Suprapubic skin (tissue), 4 donors: ENCODE results near the gene SLC2A1. TPM values are rescaled to one million over a fixed set of nuclear protein-coding genes. Genes with fewer than 3 reads are reported as not detected.

Experiments
- DNase-seq, 2 donors: peaks; one replicate each; pipeline ENCODE4 v3.0.0-alpha.2; 2019; ENCODE audit warnings: low spot score in 2 of 2
- H3K27ac ChIP-seq: fragments of 200-600 bp; sonication (generic); one replicate; pipeline ENCODE4 v1.5.1; 2019
- H3K27me3 ChIP-seq: fragments of 200-600 bp; sonication (generic); one replicate; pipeline ENCODE4 v1.5.1; 2019
- H3K36me3 ChIP-seq: fragments of 200-600 bp; sonication (generic); one replicate; pipeline ENCODE4 v1.5.1; 2019
- H3K4me1 ChIP-seq: fragments of 200-600 bp; sonication (generic); one replicate; pipeline ENCODE4 v1.5.1; 2019
- H3K4me3 ChIP-seq: fragments of 200-600 bp; sonication (generic); one replicate; pipeline ENCODE4 v1.5.1; 2019; ENCODE audit warnings: mild to moderate bottlenecking
- H3K9me3 ChIP-seq: fragments of 200-600 bp; sonication (generic); one replicate; pipeline ENCODE4 v1.5.1; 2019
- EP300 ChIP-seq: sonication (generic); formaldehyde crosslinking; IDR thresholded peaks from one replicate; pipeline ENCODE4 v1.6.1; 2017; ENCODE audit warnings: antibody characterized with exemption
- POLR2A ChIP-seq, 2 donors: fragments of 450-650 bp; IDR thresholded peaks; one replicate each; pipeline ENCODE4 v1.6.1; 2017; ENCODE audit warnings: antibody characterized with exemption in 2 of 2, mild to moderate bottlenecking in 2 of 2, moderate library complexity in 2 of 2
- POLR2AphosphoS5 ChIP-seq, 3 donors: sonication (generic); formaldehyde crosslinking; IDR thresholded peaks; one replicate each; pipeline ENCODE4 v1.6.1; 2017; ENCODE audit warnings: antibody characterized with exemption in 3 of 3
- WGBS: methylation state at CpG from one replicate; pipeline ENCODE4 v1.1.5; 2018; 5-methylcytosine and 5-hydroxymethylcytosine counted together
- total RNA-seq, 4 donors: library from RNA; depleted of rRNA; stranded (reverse); fragments of >200 nt; gene quantifications; one replicate each; pipeline ENCODE4 v1.1.0, GENCODE V29; 2016
- TF ChIP-seq, protein P1 (sequence below), 2 donors: fragments of 200-600 bp in 1 of 2; fragments of 450-650 bp in 1 of 2; sonication (generic) in 1 of 2; IDR thresholded peaks; one replicate each; pipeline ENCODE4 v1.5.1; 2016 to 2019; ENCODE audit warnings: antibody characterized with exemption in 2 of 2, mild to moderate bottlenecking in 1 of 2, moderate library complexity in 1 of 2

Gene SLC2A1
- 1,000 to 10,000 TPM in 1 of 4 donors, 100 to 1,000 TPM in 3; 466 to 1,239 (median 686) TPM for total RNA-seq

DNA sequence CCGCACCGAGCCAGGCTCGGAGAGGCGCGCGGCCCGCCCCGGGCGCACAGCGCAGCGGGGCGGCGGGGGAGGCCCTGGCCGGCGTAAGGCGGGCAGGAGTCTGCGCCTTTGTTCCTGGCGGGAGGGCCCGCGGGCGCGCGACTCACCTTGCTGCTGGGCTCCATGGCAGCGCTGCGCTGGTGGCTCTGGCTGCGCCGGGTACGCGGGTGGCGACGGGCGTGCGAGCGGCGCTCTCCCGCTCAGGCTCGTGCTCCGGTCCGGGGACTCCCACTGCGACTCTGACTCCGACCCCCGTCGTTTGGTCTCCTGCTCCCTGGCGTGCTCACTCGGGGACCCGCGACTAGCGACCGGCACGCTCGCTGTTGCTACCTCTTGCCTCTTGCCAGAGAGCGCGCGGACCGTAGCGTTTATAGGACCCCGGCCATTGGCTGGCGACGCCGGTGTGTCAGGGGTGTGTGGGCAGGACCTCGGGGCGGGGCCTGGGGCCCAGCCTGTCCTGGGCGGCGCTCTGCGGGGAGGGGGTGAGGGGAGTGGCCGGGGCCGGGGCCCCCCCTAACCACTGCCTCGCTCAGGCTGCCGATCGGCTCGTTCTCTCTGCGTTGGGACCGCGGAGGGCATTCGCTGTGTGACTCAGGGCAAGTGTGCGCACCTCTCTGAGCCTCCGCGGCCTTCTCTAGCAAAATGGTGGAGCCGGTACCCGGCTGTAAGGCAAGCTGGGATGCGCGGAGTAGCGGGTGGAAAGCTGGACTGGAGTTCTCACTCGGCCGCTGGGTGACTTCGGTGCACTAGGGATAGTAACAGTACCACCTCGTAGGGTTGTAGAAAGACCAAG is at the start of gene SLC2A1:
SLC2A1 (minus strand) TSS at position 381 of the 832 bp plus-strand sequence; CDS start at position 164, 217 bp downstream.
- H3K9me3 ChIP-seq = no peaks in the 10 kb centered on the region
- H3K27me3 ChIP-seq = no peaks in the 10 kb centered on the region
- H3K27ac ChIP-seq = peak within 1 kb of the TSS; percentile 93
- TF ChIP-seq POLR2A (IDR thresholded peaks at IDR 0.05) (peak in 1 of 2 donors; percentile 76), EP300 (no peak), POLR2AphosphoS5 (IDR thresholded peaks at IDR 0.05) (peak; percentile 8 to 89 (median 80))
- TF ChIP-seq, protein P1, sequence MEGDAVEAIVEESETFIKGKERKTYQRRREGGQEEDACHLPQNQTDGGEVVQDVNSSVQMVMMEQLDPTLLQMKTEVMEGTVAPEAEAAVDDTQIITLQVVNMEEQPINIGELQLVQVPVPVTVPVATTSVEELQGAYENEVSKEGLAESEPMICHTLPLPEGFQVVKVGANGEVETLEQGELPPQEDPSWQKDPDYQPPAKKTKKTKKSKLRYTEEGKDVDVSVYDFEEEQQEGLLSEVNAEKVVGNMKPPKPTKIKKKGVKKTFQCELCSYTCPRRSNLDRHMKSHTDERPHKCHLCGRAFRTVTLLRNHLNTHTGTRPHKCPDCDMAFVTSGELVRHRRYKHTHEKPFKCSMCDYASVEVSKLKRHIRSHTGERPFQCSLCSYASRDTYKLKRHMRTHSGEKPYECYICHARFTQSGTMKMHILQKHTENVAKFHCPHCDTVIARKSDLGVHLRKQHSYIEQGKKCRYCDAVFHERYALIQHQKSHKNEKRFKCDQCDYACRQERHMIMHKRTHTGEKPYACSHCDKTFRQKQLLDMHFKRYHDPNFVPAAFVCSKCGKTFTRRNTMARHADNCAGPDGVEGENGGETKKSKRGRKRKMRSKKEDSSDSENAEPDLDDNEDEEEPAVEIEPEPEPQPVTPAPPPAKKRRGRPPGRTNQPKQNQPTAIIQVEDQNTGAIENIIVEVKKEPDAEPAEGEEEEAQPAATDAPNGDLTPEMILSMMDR (IDR thresholded peaks at IDR 0.05) = no peak
- WGBS = 0% methylated on average over 31 of the region's 87 CpGs
- peaks cover 57% of the 10 kb centered on the region for H3K4me1 ChIP-seq
- peak within 1 kb of the TSS; percentile 73 for H3K4me3 ChIP-seq
- H3K36me3 ChIP-seq = no peaks in the 10 kb centered on the region
- DNase-seq = peak; percentile 90 to 93

DNA sequence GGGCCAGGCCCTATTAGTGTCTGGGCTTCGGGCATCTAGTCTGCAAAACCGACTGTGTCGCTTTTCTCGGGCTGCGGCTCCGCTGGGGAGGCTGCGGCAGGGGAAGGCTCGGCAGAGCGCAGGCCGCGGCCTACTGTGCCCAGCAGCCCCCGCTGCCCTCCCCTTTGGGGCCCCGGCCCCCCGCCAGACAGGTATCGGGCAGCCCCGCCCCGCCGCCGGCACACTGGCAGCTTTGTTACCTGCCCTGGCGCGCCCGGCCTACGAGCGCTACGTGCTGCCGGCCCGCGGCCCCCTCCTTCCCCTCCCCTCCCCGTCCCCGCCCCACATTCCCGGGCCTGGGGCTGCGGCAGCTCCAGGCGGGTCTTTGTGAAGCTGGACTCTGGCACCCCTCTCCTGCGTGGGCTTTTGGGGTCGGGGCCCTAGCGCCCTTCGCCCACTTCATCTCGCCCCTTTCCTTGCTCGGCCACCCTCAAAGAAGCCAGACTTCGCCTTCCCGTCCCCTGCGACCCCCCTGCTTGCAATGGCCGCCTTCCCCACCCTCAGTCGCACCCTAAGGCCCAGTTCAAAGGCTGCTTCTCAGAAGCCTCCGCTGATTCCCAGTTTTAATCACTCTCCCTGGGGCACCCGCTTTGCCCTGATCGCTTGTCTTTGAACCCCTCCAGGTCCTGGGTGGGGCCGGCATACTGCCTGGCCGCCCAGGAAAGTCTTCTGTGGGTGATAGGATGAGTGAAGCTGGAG is 48.9 kb upstream of the SLC2A1 start:
- peak overlapping the region; percentile 9 for H3K4me3 ChIP-seq
- WGBS = 39% methylated on average over 30 of the region's 49 CpGs
- peaks cover 38% of the 10 kb centered on the region for H3K4me1 ChIP-seq
- no peak for TF ChIP-seq EP300
- no peak for TF ChIP-seq POLR2A (IDR thresholded peaks at IDR 0.05)
- TF ChIP-seq, protein P1 (IDR thresholded peaks at IDR 0.05) = no peak
- no peak for TF ChIP-seq POLR2AphosphoS5 (IDR thresholded peaks at IDR 0.05)
- no peaks in the 10 kb centered on the region for H3K9me3 ChIP-seq
- H3K36me3 ChIP-seq = no peaks in the 10 kb centered on the region
- H3K27me3 ChIP-seq = peaks cover 19% of the 10 kb centered on the region
- peak overlapping the region; percentile 69 for H3K27ac ChIP-seq
- no peak for DNase-seq

DNA sequence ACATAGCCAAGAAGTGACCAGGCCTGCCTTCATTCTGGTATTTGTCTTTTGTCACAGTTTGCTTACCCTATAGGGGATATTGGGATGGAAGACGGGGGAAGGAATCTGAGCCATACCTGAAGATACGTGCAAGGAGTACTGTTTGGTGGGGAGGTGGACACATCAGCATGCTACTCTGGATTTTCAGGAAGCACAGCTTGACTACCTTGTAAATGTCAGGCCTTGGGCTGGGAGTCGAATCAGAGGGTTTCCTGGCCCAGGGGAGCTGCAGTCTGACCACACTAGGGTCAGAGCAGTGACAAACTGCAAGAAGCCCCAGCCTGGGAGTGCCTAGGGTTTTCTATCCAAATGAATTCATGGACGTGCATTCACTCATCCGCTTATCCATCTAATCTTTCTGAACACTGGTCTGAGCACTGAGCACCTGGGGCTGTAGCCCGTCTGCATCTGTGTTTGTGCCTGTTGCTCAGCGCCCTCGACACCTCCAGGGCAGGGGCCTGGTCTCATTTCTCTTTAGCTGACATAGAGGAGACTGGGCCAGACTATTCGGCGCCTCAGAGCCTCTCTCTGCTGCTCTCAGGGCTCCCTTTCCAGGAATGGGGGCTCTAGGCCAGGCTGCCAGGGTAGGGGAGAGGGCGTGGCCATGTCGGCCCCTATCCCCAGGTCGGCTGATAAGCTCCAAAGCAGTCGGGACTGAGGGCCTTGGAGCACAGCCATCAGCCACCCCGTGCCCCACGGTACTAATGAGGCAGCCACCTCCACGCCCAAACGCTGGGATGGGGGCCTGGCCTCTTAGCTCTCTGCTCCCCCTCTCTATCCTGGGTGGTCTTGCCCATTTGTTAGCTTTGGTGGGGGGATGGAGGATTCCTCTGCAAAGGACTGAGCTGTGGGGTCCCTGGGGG is 47.0 kb upstream of the SLC2A1 start:
- no peaks in the 10 kb centered on the region for H3K9me3 ChIP-seq
- no peak overlapping the region for H3K4me3 ChIP-seq
- H3K36me3 ChIP-seq = no peaks in the 10 kb centered on the region
- H3K27ac ChIP-seq = peak overlapping the region; percentile 41
- H3K4me1 ChIP-seq = peaks cover 38% of the 10 kb centered on the region
- 45% methylated on average over 18 of the region's 18 CpGs for WGBS
- peaks cover 19% of the 10 kb centered on the region for H3K27me3 ChIP-seq
- DNase-seq = no peak
- TF ChIP-seq, protein P1 (IDR thresholded peaks at IDR 0.05) = no peak
- TF ChIP-seq POLR2A (IDR thresholded peaks at IDR 0.05) = no peak
- no peak for TF ChIP-seq EP300
- no peak for TF ChIP-seq POLR2AphosphoS5 (IDR thresholded peaks at IDR 0.05)

DNA sequence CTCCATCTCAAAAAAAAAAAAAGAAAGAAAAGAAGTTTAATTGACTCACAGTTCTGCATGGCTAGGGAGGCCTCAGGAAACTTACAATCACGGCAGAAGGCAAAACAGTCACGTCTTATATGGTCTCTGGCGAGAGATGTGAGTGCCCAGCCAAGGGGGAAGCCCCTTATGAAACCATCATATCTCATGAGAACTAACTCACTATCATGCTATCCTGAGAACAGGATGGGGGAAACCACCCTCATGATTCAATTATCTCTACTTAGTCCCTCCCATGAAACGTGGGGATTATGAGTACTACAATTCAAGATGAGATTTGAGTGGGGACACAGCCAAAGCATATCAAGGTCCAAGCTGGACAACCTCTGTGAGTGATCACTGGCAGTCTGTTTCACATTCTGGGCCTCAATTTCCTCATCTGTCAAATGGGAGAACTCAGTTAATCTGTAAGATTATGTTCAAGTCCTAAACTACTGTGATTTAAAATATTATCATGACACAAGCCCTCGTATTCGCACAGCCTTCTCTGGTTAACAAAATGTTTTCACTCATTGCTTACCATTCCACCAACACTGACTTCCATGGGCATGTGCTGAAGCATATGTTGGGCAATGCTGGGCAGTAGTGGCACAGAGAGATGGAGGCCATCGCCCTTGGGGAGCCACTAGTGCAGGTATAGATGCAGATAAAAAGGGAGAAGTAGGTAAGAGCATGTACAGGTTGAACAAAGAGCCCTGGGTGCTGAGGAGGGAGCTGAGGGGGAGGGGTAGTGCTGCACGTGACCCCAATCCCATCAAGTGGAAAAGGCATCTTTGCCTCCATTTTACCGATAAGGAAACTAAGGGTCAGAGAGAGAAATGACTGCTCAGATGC is 46.2 kb upstream of the SLC2A1 start:
- H3K36me3 ChIP-seq = no peaks in the 10 kb centered on the region
- H3K9me3 ChIP-seq = no peaks in the 10 kb centered on the region
- TF ChIP-seq, protein P1 (IDR thresholded peaks at IDR 0.05) = no peak
- TF ChIP-seq POLR2AphosphoS5 (IDR thresholded peaks at IDR 0.05) (no peak), POLR2A (IDR thresholded peaks at IDR 0.05) (no peak), EP300 (no peak)
- WGBS = 76% methylated on average over 9 of the region's 9 CpGs
- no peak for DNase-seq
- H3K4me1 ChIP-seq = peaks cover 38% of the 10 kb centered on the region
- no peak overlapping the region for H3K4me3 ChIP-seq
- peaks cover 19% of the 10 kb centered on the region for H3K27me3 ChIP-seq
- no peak overlapping the region for H3K27ac ChIP-seq
